ENCODE results near the gene HORMAD2.
"Not testable (repeated sequence)": the region's sequence is repeated elsewhere in the genome, so short reads cannot be mapped to it uniquely, and the experiment has no call there.

Gene HORMAD2

DNA sequence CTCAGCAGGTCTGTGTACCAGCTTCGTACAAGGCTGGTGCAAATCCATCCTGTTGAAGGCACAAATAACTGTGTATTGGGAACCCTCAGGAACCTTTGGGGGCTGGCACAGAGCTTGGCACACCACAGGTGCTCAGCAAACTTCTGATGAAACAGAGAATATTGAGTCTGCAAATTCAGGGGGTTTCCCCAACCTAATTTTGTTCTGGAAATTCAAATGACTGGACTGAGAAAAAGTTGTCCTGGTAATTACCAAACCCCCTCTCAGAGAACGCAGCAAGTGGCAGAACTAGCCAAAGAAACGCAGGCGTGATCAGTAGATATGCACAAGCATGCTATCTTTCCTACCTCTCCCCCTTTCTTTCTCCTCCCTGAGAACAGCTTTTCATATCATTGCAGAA lies 118.7 kb downstream of the HORMAD2 start:
- TF ChIP-seq CTCF (IDR thresholded peaks at IDR 0.05; ENCODE audit: low read depth, low read length) (no peak), POLR2A (IDR thresholded peaks at IDR 0.05; ENCODE audit: extremely low read depth, insufficient read length) (no peak), MYC (IDR thresholded peaks at IDR 0.05; ENCODE audit: low read depth, low read length) (no peak)
- TF ChIP-seq, protein P1, sequence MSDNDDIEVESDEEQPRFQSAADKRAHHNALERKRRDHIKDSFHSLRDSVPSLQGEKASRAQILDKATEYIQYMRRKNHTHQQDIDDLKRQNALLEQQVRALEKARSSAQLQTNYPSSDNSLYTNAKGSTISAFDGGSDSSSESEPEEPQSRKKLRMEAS (IDR thresholded peaks at IDR 0.05; ENCODE audit: low read depth, low read length), result no peak
- DNase-seq (ENCODE audit: low read depth), result no peak
- no peak overlapping the region for H3K4me3 ChIP-seq (ENCODE audit: low read depth, low read length)

DNA sequence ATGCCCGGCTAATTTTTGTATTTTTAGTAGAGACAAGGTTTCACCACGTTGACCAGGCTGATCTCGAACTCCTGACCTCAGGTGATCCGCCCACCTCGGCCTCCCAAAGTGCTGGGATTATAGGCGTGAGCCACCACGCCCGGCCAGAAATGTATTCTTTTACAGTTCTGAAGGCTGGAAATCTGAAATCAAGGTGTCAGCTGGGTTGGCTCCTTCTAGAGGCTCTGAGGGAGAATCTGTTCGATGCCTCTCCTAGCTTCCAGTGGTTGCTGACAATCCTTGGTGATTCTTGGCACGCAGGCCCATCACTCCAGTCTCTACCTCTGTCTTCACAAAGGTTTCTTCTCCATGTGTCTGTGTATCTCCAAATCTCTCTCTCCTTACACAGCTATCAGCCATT lies 120.6 kb downstream of the HORMAD2 start:
- DNase-seq (ENCODE audit: low read depth); H3K4me3 ChIP-seq (ENCODE audit: low read depth, low read length): not testable (repeated sequence)

DNA sequence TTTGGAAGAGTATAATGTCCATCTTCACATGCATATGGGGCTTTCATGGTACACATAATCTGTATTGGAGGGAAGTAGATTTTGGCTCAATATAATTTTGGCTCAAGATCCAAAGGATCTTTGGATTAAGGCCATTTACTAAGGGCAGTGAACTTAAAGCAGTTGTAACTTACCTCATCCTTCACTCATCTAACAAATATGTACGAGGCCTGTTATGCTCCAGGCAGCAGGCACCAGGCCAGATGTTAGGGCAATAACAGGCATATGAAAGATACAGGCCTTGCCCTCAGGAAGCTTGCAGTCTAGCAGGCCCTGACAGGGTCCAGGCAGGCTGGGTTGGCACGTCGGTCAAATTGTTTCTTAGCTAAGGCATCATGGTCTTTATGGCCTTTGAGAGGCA lies 121.7 kb downstream of the HORMAD2 start:
- TF ChIP-seq, protein P1 (IDR thresholded peaks at IDR 0.05; ENCODE audit: low read depth, low read length), result no peak
- no peak for TF ChIP-seq CTCF (IDR thresholded peaks at IDR 0.05; ENCODE audit: low read depth, low read length)
- TF ChIP-seq POLR2A (IDR thresholded peaks at IDR 0.05; ENCODE audit: extremely low read depth, insufficient read length), result no peak
- TF ChIP-seq MYC (IDR thresholded peaks at IDR 0.05; ENCODE audit: low read depth, low read length), result no peak
- no peak for DNase-seq (ENCODE audit: low read depth)
- H3K4me3 ChIP-seq (ENCODE audit: low read depth, low read length), result no peak overlapping the region

DNA sequence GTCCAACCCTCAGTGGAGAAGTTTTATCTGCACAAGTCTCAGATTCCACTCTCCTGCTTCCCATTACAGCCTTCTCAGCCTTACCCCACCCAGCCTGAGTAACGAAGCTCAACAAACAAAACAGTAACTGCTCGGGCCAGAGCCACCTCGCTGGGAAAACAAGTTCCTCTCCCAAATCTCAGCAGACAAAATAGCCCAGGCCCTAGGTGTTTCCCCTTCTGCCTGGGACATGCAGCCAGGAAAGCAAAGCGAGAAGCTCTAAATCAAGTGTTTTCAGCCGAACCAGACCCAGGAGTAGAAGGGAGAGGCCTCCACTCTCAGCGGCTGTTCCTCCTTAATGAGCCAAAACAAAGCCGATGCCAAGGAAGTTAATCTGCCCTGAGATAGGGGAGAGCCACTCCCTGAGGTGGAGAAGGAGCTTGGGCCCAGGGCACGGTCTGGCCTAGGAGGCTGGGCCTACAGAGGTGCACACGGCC lies 122.3 kb downstream of the HORMAD2 start:
- H3K4me3 ChIP-seq (ENCODE audit: low read depth, low read length), result no peak overlapping the region
- no peak for DNase-seq (ENCODE audit: low read depth)
- TF ChIP-seq POLR2A (IDR thresholded peaks at IDR 0.05; ENCODE audit: extremely low read depth, insufficient read length) (no peak), MYC (IDR thresholded peaks at IDR 0.05; ENCODE audit: low read depth, low read length) (no peak), CTCF (IDR thresholded peaks at IDR 0.05; ENCODE audit: low read depth, low read length) (no peak)
- TF ChIP-seq, protein P1 (IDR thresholded peaks at IDR 0.05; ENCODE audit: low read depth, low read length), result no peak

GRCh38 chr22:30204015-30204741 lies 123.9 kb downstream of the HORMAD2 start:
- no peak for DNase-seq (ENCODE audit: low read depth)
- H3K4me3 ChIP-seq (ENCODE audit: low read depth, low read length), result no peak overlapping the region
- no peak for TF ChIP-seq POLR2A (IDR thresholded peaks at IDR 0.05; ENCODE audit: extremely low read depth, insufficient read length)

DNA sequence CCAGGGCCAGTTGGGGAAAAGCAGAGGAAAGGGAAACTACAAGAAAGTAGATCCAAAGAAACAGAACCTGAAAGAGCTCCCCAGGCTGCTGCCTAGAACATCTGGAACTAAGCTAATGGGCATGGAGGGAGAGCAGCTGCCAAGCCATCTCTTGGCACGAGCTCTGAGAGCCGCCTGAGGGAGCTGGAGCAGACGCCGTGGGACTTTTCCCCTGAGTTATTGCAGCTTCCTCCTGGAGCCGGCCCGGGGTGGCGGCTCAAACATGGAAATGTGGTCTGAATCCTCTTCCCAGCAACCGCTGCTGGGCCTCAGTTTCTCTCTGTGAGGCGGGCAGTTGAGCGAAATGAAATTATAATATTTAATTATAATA lies 124.5 kb downstream of the HORMAD2 start:
- no peak overlapping the region for H3K4me3 ChIP-seq (ENCODE audit: low read depth, low read length)
- TF ChIP-seq POLR2A (IDR thresholded peaks at IDR 0.05; ENCODE audit: extremely low read depth, insufficient read length) (no peak), CTCF (IDR thresholded peaks at IDR 0.05; ENCODE audit: low read depth, low read length) (no peak), MYC (IDR thresholded peaks at IDR 0.05; ENCODE audit: low read depth, low read length) (no peak)
- TF ChIP-seq, protein P1 (IDR thresholded peaks at IDR 0.05; ENCODE audit: low read depth, low read length), result no peak
- DNase-seq (ENCODE audit: low read depth), result no peak

Data from NB4 (cell line).